Tibial nerve (tissue), 4 donors: ENCODE results near the gene PPCDC. TPM values are rescaled to one million over a fixed set of nuclear protein-coding genes. Genes with fewer than 3 reads are reported as not detected.

Experiments used
- DNase-seq, 2 donors: peaks; one replicate each; pipeline ENCODE4 v3.0.0-alpha.2; 2019; ENCODE audit warnings: low spot score in 2 of 2
- H3K27ac ChIP-seq, 4 donors: fragments of 200-600 bp; sonication (generic) in 3 of 4; one replicate each; pipeline ENCODE4 v1.5.1; 2017 to 2019; ENCODE audit warnings: mild to moderate bottlenecking in 1 of 4
- H3K27me3 ChIP-seq, 2 donors: fragments of 200-600 bp; sonication (generic) in 1 of 2; one replicate each; pipeline versions ENCODE4 v1.5.1 to v1.6.0; 2017 to 2019
- H3K36me3 ChIP-seq, 3 donors: fragments of 200-600 bp; sonication (generic); one replicate each; pipeline ENCODE4 v1.5.1; 2018 to 2019
- H3K4me1 ChIP-seq, 4 donors: fragments of 200-600 bp; sonication (generic) in 3 of 4; one replicate each; pipeline ENCODE4 v1.5.1; 2017 to 2019
- H3K4me3 ChIP-seq, 4 donors: fragments of 200-600 bp; sonication (generic) in 3 of 4; one replicate each; pipeline ENCODE4 v1.5.1; 2017 to 2019; ENCODE audit warnings: mild to moderate bottlenecking in 1 of 4, moderate library complexity in 1 of 4
- H3K9me3 ChIP-seq, 4 donors: fragments of 200-600 bp; sonication (generic) in 3 of 4; one replicate each; pipeline ENCODE4 v1.5.1; 2017 to 2019
- CTCF ChIP-seq, 5 experiments: fragments of 200-600 bp in 3 of 5; fragments of 450-650 bp in 2 of 5; sonication (generic) in 3 of 5; IDR thresholded peaks; one replicate each; pipeline ENCODE4 v1.5.1; 2016 to 2019; ENCODE audit warnings: antibody characterized with exemption in 5 of 5, mild to moderate bottlenecking in 3 of 5, moderate library complexity in 2 of 5
- EP300 ChIP-seq, 2 donors: sonication (generic); formaldehyde crosslinking; IDR thresholded peaks; one replicate each; pipeline ENCODE4 v1.6.1; 2017; ENCODE audit warnings: antibody characterized with exemption in 2 of 2, mild to moderate bottlenecking in 1 of 2
- POLR2A ChIP-seq, 2 donors: fragments of 450-650 bp; IDR thresholded peaks; one replicate each; pipeline ENCODE4 v1.6.1; 2017; ENCODE audit warnings: antibody characterized with exemption in 2 of 2, mild to moderate bottlenecking in 2 of 2, moderate library complexity in 2 of 2
- WGBS, 2 donors: methylation state at CpG; one replicate each; pipeline ENCODE4 v1.1.5; 2018; 5-methylcytosine and 5-hydroxymethylcytosine counted together
- total RNA-seq, 4 donors: library from RNA; depleted of rRNA; stranded (reverse); fragments of >200 nt; gene quantifications; one replicate each; pipeline ENCODE4 v1.1.0, GENCODE V29; 2016

PPCDC gene
- total RNA-seq, 4 donors from 2014 or later: 19.8 to 42.5 (median 36.4) TPM

GRCh38 chr15:75038231-75038630 lies 14.8 kb downstream of the PPCDC start:
- Histone ChIP-seq H3K27me3 (no peaks in the 10 kb centered on the region), H3K4me1 (peaks cover 3 to 46% (median 16%) of the 10 kb centered on the region in 4 donors), H3K4me3 (no peak overlapping the region), H3K27ac (peak overlapping the region in 1 of 4 donors; percentile 22), H3K36me3 (peaks cover 0 to 14% (median 0%) of the 10 kb centered on the region in 3 donors), H3K9me3 (no peaks in the 10 kb centered on the region)
- 51 to 61% methylated on average over 3 of the region's 3 CpGs for WGBS, 2 donors
- DNase-seq: no peak
- no peak for TF ChIP-seq CTCF (IDR thresholded peaks at IDR 0.05)
- no peak for TF ChIP-seq POLR2A (IDR thresholded peaks at IDR 0.05)
- no peak for TF ChIP-seq EP300 (IDR thresholded peaks at IDR 0.05)

DNA sequence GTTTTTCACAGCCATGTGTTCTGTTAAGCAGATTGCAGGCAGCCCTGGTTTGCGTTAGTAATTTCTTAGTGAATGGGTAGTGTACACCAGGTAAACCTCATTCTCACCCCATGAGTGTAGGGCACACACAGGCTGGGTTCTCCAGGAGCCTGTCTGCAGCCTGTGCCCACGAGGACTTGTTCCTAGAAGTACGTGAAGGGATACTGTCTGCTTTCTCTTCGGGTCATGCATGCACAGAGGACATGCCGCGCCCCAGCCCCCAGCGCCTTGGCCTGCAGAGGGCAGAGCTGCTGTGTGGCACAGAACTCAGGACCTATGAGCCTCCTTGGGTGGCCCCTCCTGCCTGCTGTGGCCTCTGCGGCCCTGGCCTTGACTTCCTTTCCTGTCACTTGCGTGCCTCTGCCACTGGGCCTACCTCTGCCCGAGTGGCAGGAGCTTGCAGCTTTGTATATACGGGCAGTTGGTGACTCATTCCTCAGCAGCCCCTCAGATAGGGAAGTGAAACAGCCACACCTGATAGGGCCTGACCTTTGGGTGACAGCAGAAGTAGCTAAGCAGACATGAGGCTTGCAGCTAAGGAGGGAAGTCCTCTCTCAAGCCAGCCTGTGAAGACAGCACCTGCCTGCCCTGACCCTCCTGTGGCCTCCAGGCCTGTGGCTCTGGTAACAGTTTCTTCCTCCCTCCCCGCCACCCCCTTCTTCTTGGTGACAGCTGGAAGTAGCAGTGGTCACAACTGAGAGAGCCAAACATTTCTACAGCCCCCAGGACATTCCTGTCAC lies 19.5 kb downstream of the PPCDC start:
- peaks cover 6 to 75% (median 51%) of the 10 kb centered on the region in 4 donors for H3K4me1 ChIP-seq
- H3K27me3 ChIP-seq: no peaks in the 10 kb centered on the region
- WGBS, 2 donors: 38 to 43% methylated on average over 12 of the region's 12 CpGs
- peak overlapping the region; percentile 85 to 95 (median 88) for H3K27ac ChIP-seq
- DNase-seq: peak; percentile 47
- no peaks in the 10 kb centered on the region for H3K9me3 ChIP-seq
- H3K4me3 ChIP-seq: no peak overlapping the region
- H3K36me3 ChIP-seq: peaks cover 0 to under 1% (median 0%) of the 10 kb centered on the region in 3 donors
- no peak for TF ChIP-seq POLR2A (IDR thresholded peaks at IDR 0.05)
- TF ChIP-seq CTCF (IDR thresholded peaks at IDR 0.05): peak; percentile 39 to 57 (median 49)
- peak in 1 of 2 donors; percentile 4 for TF ChIP-seq EP300 (IDR thresholded peaks at IDR 0.05)

DNA sequence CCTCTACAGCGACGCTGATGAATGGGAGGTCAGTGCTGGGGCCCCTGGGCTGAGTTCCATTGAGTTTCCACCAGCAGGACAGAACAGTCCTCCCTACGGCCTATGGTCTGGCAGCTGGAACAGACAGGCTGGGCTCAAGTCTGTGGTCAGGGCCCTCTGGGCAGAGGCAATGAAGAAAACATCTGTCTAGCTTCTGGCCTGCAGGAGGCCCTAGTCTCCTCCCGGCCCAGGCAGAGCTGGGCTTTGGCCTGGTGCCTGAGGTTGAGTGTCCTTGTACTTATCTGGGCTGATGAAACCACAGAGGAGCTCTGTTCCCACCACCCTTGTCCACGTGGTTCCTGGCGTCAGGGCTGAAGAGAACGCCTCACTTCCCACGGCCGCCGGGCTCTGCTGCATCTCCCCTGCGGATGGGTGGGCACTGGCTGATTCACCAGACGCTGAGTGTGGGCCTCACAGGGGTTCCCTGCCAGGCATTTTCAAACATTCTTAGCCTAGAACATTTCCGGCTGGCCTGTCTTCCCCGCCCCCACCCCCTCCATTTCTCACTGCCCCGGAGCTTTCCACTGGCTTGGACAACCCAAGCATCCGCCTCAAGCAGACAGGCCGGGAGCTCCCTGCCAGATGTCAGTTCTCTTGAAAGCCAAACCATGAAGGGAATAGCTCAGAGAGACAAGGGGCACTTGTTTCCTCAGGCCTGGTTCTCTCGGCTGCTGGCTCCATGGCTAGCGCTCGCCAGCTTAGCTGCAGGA lies 20.3 kb downstream of the PPCDC start:
- peak; percentile 96 for DNase-seq
- 10 to 14% methylated on average over 17 to 18 of the region's 20 CpGs for WGBS, 2 donors
- Histone ChIP-seq H3K27ac (peak overlapping the region; percentile 85 to 95 (median 88)), H3K4me3 (peak overlapping the region in 2 of 4 donors; percentile 8 to 32), H3K4me1 (peaks cover 6 to 71% (median 49%) of the 10 kb centered on the region in 4 donors), H3K36me3 (peaks cover 0 to 7% (median 0%) of the 10 kb centered on the region in 3 donors), H3K9me3 (no peaks in the 10 kb centered on the region), H3K27me3 (no peaks in the 10 kb centered on the region)
- TF ChIP-seq CTCF (IDR thresholded peaks at IDR 0.05) (peak; percentile 37 to 75 (median 67)), POLR2A (IDR thresholded peaks at IDR 0.05) (peak in 1 of 2 donors; percentile 52), EP300 (IDR thresholded peaks at IDR 0.05) (peak; percentile 92 to 96)

DNA sequence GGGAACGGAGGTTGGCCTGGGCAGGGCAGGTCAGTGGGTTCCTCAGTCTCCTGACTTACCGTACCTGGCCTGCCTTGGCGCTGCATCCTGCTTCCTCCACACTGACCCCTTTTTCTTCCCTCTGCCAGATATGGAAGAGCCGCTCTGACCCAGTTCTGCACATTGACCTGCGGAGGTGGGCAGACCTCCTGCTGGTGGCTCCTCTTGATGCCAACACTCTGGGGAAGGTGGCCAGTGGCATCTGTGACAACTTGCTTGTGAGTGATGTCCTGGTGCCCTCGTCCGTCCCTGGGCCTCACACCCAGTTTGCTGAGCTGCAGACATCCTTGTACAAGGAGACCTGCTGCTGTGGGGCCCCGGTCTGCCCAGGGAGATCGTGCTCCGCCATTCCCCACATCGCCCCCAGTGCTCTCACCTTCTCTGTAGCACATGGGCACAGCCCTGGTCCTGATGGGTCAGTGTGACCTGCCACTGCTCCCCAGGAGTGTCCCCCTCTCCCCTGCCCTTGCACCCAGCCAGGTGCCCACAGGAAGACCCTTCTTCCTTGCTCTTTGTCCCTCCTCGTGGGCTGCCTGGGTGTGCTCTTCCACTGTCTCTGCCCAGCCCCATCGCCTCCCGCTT lies 21.0 kb downstream of the PPCDC start:
- no peak for TF ChIP-seq CTCF (IDR thresholded peaks at IDR 0.05)
- TF ChIP-seq POLR2A (IDR thresholded peaks at IDR 0.05): no peak
- TF ChIP-seq EP300 (IDR thresholded peaks at IDR 0.05): no peak
- H3K36me3 ChIP-seq: peaks cover 0 to 14% (median 0%) of the 10 kb centered on the region in 3 donors
- H3K4me1 ChIP-seq: peaks cover 6 to 65% (median 49%) of the 10 kb centered on the region in 4 donors
- 75 to 83% methylated on average over 14 of the region's 14 CpGs for WGBS, 2 donors
- H3K4me3 ChIP-seq: peak overlapping the region in 2 of 4 donors; percentile 8 to 32
- no peaks in the 10 kb centered on the region for H3K9me3 ChIP-seq
- peak overlapping the region; percentile 85 to 95 (median 88) for H3K27ac ChIP-seq
- no peaks in the 10 kb centered on the region for H3K27me3 ChIP-seq
- DNase-seq: no peak
